Neural cell (in vitro differentiated cells): ENCODE results near the gene NCAPD2.

Experiments
- EP300 ChIP-seq: fragments of 450-650 bp; conservative IDR thresholded peaks from 2 replicates; pipeline ENCODE4 v1.6.1; 2014; ENCODE audit warnings: antibody characterized with exemption, mild to moderate bottlenecking, moderate library complexity; ENCODE audit not compliant: poor library complexity, severe bottlenecking
- EZH2 ChIP-seq: fragments of 200-600, 300-800 bp; shearing (Covaris generic), sonication (generic); IDR thresholded peaks from 2 replicates; pipeline ENCODE4 v1.6.1; 2014; ENCODE audit warnings: antibody characterized with exemption, low read length, borderline replicate concordance, mild to moderate bottlenecking; ENCODE audit not compliant: insufficient read depth, poor library complexity, severe bottlenecking
- MXI1 ChIP-seq: fragments of 450-650 bp; conservative IDR thresholded peaks from 2 replicates; pipeline ENCODE4 v1.6.1; 2014; ENCODE audit warnings: antibody characterized with exemption, mild to moderate bottlenecking; ENCODE audit not compliant: poor library complexity, severe bottlenecking
- POLR2AphosphoS5 ChIP-seq: IDR thresholded peaks from 2 replicates; pipeline ENCODE4 v1.6.1; 2012
- SMC3 ChIP-seq: fragments of 450-650 bp; conservative IDR thresholded peaks from 2 replicates; pipeline ENCODE4 v1.6.1; 2014; ENCODE audit warnings: antibody characterized with exemption, mild to moderate bottlenecking, moderate library complexity; ENCODE audit not compliant: poor library complexity
- TAF1 ChIP-seq: IDR thresholded peaks from 2 replicates; pipeline ENCODE4 v1.6.1; 2012; ENCODE audit warnings: low read depth
- TF ChIP-seq, protein P1 (sequence below): fragments of 450-650 bp; IDR thresholded peaks from 2 replicates; pipeline ENCODE4 v1.5.1; 2014; ENCODE audit warnings: antibody characterized with exemption, mild to moderate bottlenecking, moderate library complexity; ENCODE audit not compliant: poor library complexity, severe bottlenecking

DNA sequence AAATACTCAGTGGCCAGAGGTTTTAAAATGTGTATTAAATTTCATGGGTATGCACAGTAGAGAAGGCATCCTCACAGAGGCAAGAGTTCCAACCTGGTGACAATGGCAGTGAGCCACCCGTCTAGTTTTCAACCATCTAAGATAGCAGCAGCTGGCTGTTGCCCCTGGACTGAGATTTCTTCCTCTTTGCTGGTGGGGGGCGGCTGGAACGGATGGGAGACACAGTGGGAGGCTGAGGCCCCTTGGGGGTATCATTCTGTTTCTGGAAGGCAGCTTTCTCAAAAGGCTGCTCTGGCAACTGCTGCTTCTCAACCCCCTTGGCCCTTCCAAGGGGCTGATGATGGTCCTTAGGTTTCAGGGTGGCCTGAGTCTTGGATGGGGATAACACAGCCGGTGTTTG lies 63.0 kb downstream of the NCAPD2 start:
- TF ChIP-seq SMC3 (no peak), EZH2 (no peak), POLR2AphosphoS5 (no peak), MXI1 (no peak), EP300 (no peak), TAF1 (no peak)
- TF ChIP-seq, protein P1, sequence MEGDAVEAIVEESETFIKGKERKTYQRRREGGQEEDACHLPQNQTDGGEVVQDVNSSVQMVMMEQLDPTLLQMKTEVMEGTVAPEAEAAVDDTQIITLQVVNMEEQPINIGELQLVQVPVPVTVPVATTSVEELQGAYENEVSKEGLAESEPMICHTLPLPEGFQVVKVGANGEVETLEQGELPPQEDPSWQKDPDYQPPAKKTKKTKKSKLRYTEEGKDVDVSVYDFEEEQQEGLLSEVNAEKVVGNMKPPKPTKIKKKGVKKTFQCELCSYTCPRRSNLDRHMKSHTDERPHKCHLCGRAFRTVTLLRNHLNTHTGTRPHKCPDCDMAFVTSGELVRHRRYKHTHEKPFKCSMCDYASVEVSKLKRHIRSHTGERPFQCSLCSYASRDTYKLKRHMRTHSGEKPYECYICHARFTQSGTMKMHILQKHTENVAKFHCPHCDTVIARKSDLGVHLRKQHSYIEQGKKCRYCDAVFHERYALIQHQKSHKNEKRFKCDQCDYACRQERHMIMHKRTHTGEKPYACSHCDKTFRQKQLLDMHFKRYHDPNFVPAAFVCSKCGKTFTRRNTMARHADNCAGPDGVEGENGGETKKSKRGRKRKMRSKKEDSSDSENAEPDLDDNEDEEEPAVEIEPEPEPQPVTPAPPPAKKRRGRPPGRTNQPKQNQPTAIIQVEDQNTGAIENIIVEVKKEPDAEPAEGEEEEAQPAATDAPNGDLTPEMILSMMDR = no peak
